Neutrophil (primary cell): Measurements from ENCODE around the gene F5.

Experiments used
- H3K27ac ChIP-seq: fragments of 200-600 bp; sonication (generic); 2 replicates; pipeline ENCODE4 v1.5.1; 2016; ENCODE audit warnings: mild to moderate bottlenecking, moderate library complexity
- H3K27me3 ChIP-seq: fragments of 200-600 bp; sonication (generic); 2 replicates; pipeline ENCODE4 v1.6.0; 2016; ENCODE audit warnings: mild to moderate bottlenecking
- H3K36me3 ChIP-seq: fragments of 200-600 bp; sonication (generic); 2 replicates; pipeline ENCODE4 v1.5.1; 2017
- H3K4me1 ChIP-seq, 2 experiments: fragments of 200-600 bp in 1 of 2; sonication (generic) in 1 of 2; 1 replicate in 1 of 2; 2 replicates in 1 of 2; pipeline versions ENCODE4 v1.5.1 to v1.6.1; 2013 to 2016; ENCODE audit warnings: low read depth in 1 of 2, low read length in 1 of 2, mild to moderate bottlenecking in 1 of 2, moderate library complexity in 1 of 2; ENCODE audit not compliant: control insufficient read depth in 1 of 2, insufficient read depth in 1 of 2
- H3K4me3 ChIP-seq, 2 experiments: fragments of 200-600 bp in 1 of 2; sonication (generic) in 1 of 2; 1 replicate in 1 of 2; 2 replicates in 1 of 2; pipeline ENCODE4 v1.5.1; 2013 to 2016; ENCODE audit warnings: low read depth in 1 of 2, low read length in 1 of 2, mild to moderate bottlenecking in 1 of 2, moderate library complexity in 1 of 2
- H3K9me3 ChIP-seq: fragments of 200-600 bp; sonication (generic); 2 replicates; pipeline ENCODE4 v1.5.1; 2016
- CTCF ChIP-seq: fragments of 200-600 bp; sonication (generic); IDR thresholded peaks from 2 replicates; pipeline ENCODE4 v1.5.1; 2016; ENCODE audit warnings: antibody characterized with exemption

The F5 gene

GRCh38 chr1:169615803-169616202, 29.5 kb upstream of the F5 start:
- H3K9me3 ChIP-seq: no peaks in the 10 kb centered on the region
- no peaks in the 10 kb centered on the region for H3K36me3 ChIP-seq
- no peak overlapping the region for H3K4me3 ChIP-seq
- H3K4me1 ChIP-seq: peaks cover 33 to 52% of the 10 kb centered on the region in 2 experiments
- no peak overlapping the region for H3K27ac ChIP-seq
- no peak for TF ChIP-seq CTCF
- H3K27me3 ChIP-seq: no peaks in the 10 kb centered on the region

- Histone ChIP-seq H3K27me3 (no peaks in the 10 kb centered on the region), H3K27ac (peak overlapping the region; percentile 35), H3K36me3 (no peaks in the 10 kb centered on the region), H3K4me3 (peak overlapping the region in 1 of 2 experiments; percentile 3), H3K4me1 (peaks cover 82 to 97% of the 10 kb centered on the region in 2 experiments), H3K9me3 (no peaks in the 10 kb centered on the region)
- TF ChIP-seq CTCF: no peak
These were observed 24.6 kb upstream of the F5 start for GRCh38 chr1:169610858-169611257.

- Histone ChIP-seq H3K4me1 (peaks cover 84 to 97% of the 10 kb centered on the region in 2 experiments), H3K27ac (peak overlapping the region; percentile 35), H3K4me3 (no peak overlapping the region), H3K27me3 (no peaks in the 10 kb centered on the region), H3K36me3 (no peaks in the 10 kb centered on the region), H3K9me3 (no peaks in the 10 kb centered on the region)
- TF ChIP-seq CTCF: no peak
These were observed 23.8 kb upstream of the F5 start for GRCh38 chr1:169610108-169610507.

- H3K9me3 ChIP-seq: no peaks in the 10 kb centered on the region
- H3K27me3 ChIP-seq: no peaks in the 10 kb centered on the region
- no peak overlapping the region for H3K4me3 ChIP-seq
- H3K27ac ChIP-seq: no peak overlapping the region
- H3K36me3 ChIP-seq: no peaks in the 10 kb centered on the region
- H3K4me1 ChIP-seq: peaks cover 96% of the 10 kb centered on the region in 2 experiments
- no peak for TF ChIP-seq CTCF
These were observed 21.9 kb upstream of the F5 start for GRCh38 chr1:169608226-169608625.

GRCh38 chr1:169604781-169605560, 18.7 kb upstream of the F5 start:
- Histone ChIP-seq H3K4me3 (peak overlapping the region; percentile 38 to 55), H3K36me3 (no peaks in the 10 kb centered on the region), H3K4me1 (peaks cover 88 to 89% of the 10 kb centered on the region in 2 experiments), H3K9me3 (no peaks in the 10 kb centered on the region), H3K27me3 (no peaks in the 10 kb centered on the region), H3K27ac (peak overlapping the region; percentile 88)
- TF ChIP-seq CTCF: peak; percentile 62
